ENCODE data around the gene OGA.

- no peak for TF ChIP-seq CTCF (IDR thresholded peaks at IDR 0.05)
- TF ChIP-seq POLR2A (IDR thresholded peaks at IDR 0.05) = no peak
Observed at GRCh38 chr10:101789686-101790085, 28.6 kb downstream of the OGA start.
